ENCODE results near the gene WDFY3. TPM values are rescaled to one million over a fixed set of nuclear protein-coding genes. Genes with fewer than 3 reads are reported as not detected.

Gene WDFY3
- total and polyA plus RNA-seq, 9 donors, result 13.2 to 90.0 (median 77.4) TPM

- 89 to 90% (median 89%) methylated on average over 1 of the region's 1 CpG for whole genome bisulfite sequencing, 3 donors
- Histone ChIP-seq H3K4me3 (no peak overlapping the region), H3K27me3 (no peaks in the 10 kb centered on the region), H3K9me3 (no peaks in the 10 kb centered on the region), H3K27ac (no peak overlapping the region), H3K4me1 (ENCODE audit: insufficient read depth) (no peaks in the 10 kb centered on the region), H3K36me3 (no peaks in the 10 kb centered on the region)
- TF ChIP-seq POLR2A (IDR thresholded peaks at IDR 0.05) (no peak), EP300 (IDR thresholded peaks at IDR 0.05) (no peak)
- DNase-seq, result no peak
- intact Hi-C loops (cut with DNase I), result no loop called here
Observed at GRCh38 chr4:84803720-84804119, 162.8 kb downstream of the WDFY3 start.

- no peaks in the 10 kb centered on the region for H3K4me1 ChIP-seq (ENCODE audit: insufficient read depth)
- H3K27ac ChIP-seq, result no peak overlapping the region
- intact Hi-C loops (cut with DNase I), result no loop called here
- TF ChIP-seq EP300 (IDR thresholded peaks at IDR 0.05) (no peak), CTCF (IDR thresholded peaks at IDR 0.05) (no peak), POLR2A (IDR thresholded peaks at IDR 0.05) (no peak)
- no peak for DNase-seq
- H3K4me3 ChIP-seq, result no peak overlapping the region
- no peaks in the 10 kb centered on the region for H3K36me3 ChIP-seq
- H3K27me3 ChIP-seq, result no peaks in the 10 kb centered on the region
- 89 to 92% (median 90%) methylated on average over 2 of the region's 2 CpGs for WGBS, 3 donors
- H3K9me3 ChIP-seq, result no peaks in the 10 kb centered on the region
Observed at GRCh38 chr4:84803116-84803515, 163.4 kb downstream of the WDFY3 start.

- no peak for DNase-seq
- Histone ChIP-seq H3K27me3 (no peaks in the 10 kb centered on the region), H3K9me3 (no peaks in the 10 kb centered on the region), H3K4me3 (no peak overlapping the region), H3K4me1 (ENCODE audit: insufficient read depth) (no peaks in the 10 kb centered on the region), H3K36me3 (no peaks in the 10 kb centered on the region), H3K27ac (no peak overlapping the region)
- intact Hi-C loops (cut with DNase I), result no loop called here
- TF ChIP-seq CTCF (IDR thresholded peaks at IDR 0.05) (no peak), EP300 (IDR thresholded peaks at IDR 0.05) (no peak), POLR2A (IDR thresholded peaks at IDR 0.05) (no peak)
Observed at GRCh38 chr4:84800256-84800655, 166.2 kb downstream of the WDFY3 start.

DNA sequence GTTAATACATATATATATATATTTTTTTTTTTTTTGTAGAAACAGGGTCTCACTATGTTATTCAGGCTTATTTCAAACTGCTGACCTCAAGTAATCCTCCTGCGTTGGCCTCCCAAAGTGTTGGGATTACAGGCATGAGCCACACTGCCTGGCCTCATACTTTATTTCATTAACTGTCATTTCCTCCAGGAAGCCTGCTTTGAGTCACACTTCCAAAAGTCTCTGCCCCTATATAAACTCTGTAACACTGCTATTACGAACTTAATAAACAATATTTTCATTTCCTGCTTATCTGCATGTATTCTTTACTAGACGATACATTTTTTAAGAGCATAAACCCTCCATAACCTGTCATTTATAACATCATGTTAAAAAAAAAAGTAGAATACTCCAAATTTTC is 167.2 kb downstream of the WDFY3 start:
- TF ChIP-seq POLR2A (IDR thresholded peaks at IDR 0.05), result no peak
- TF ChIP-seq CTCF (IDR thresholded peaks at IDR 0.05), result no peak
- TF ChIP-seq EP300 (IDR thresholded peaks at IDR 0.05), result no peak
- H3K36me3 ChIP-seq, result no peaks in the 10 kb centered on the region
- no peaks in the 10 kb centered on the region for H3K4me1 ChIP-seq (ENCODE audit: insufficient read depth)
- H3K27ac ChIP-seq, result no peak overlapping the region
- no peak for DNase-seq
- no peak overlapping the region for H3K4me3 ChIP-seq
- WGBS, 3 donors, result 71 to 87% (median 76%) methylated on average over 3 of the region's 3 CpGs
- H3K9me3 ChIP-seq, result no peaks in the 10 kb centered on the region
- intact Hi-C loops (cut with DNase I), result no loop called here
- H3K27me3 ChIP-seq, result no peaks in the 10 kb centered on the region

DNA sequence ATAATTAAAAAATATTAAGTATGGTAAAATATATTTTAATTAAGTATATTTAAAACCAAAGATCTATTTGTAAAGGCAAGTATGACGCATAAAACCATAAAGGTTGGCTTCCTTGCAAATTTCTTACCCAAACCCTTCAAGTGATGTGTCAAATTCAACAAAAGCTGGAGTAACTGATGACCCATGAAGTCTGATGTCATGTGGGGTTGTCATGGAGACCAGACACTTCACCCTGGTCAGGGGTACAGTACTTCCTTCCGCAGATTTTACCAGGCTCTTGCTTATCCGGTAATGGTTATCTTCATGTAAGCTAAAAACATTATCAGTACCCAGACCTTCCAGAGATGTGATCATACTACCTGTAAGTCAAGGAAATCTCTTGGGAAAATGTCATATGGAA is 170.1 kb downstream of the WDFY3 start:
- Histone ChIP-seq H3K4me3 (no peak overlapping the region), H3K9me3 (no peaks in the 10 kb centered on the region), H3K27ac (no peak overlapping the region), H3K4me1 (ENCODE audit: insufficient read depth) (no peaks in the 10 kb centered on the region), H3K27me3 (no peaks in the 10 kb centered on the region), H3K36me3 (no peaks in the 10 kb centered on the region)
- TF ChIP-seq EP300 (IDR thresholded peaks at IDR 0.05), result no peak
- no peak for TF ChIP-seq POLR2A (IDR thresholded peaks at IDR 0.05)
- no peak for TF ChIP-seq CTCF (IDR thresholded peaks at IDR 0.05)
- intact Hi-C loops (cut with DNase I), result no loop called here
- DNase-seq, result no peak
- 91 to 97% (median 95%) methylated on average over 3 of the region's 3 CpGs for WGBS, 3 donors
